ENCODE data around the gene ATP10A.

Gene ATP10A

GRCh38 chr15:25894371-25894902, 31.3 kb upstream of the ATP10A start (continued):
- TF ChIP-seq PATZ1 (CRISPR knock-in tag; IDR thresholded peaks at IDR 0.05; ENCODE audit: borderline replicate concordance) (no peak), GLIS3 (CRISPR knock-in tag; IDR thresholded peaks at IDR 0.05) (no peak), ARNTL (CRISPR knock-in tag; IDR thresholded peaks at IDR 0.05; ENCODE audit: borderline replicate concordance, low read depth) (no peak), ZNF565 (CRISPR knock-in tag; conservative IDR thresholded peaks at IDR 0.05; ENCODE audit: low read depth) (no peak)

- no peak for ATAC-seq
- TF ChIP-seq OSR1 (CRISPR knock-in tag; IDR thresholded peaks at IDR 0.05) (no peak), ESRRG (CRISPR knock-in tag; IDR thresholded peaks at IDR 0.05) (no peak), POU6F1 (CRISPR knock-in tag; IDR thresholded peaks at IDR 0.05; ENCODE audit: borderline replicate concordance, low read depth) (no peak), TCF4 (CRISPR knock-in tag; IDR thresholded peaks at IDR 0.05; ENCODE audit: borderline replicate concordance) (no peak), ZNF565 (CRISPR knock-in tag; conservative IDR thresholded peaks at IDR 0.05; ENCODE audit: low read depth) (no peak), GLIS3 (CRISPR knock-in tag; IDR thresholded peaks at IDR 0.05) (no peak), RARB (CRISPR knock-in tag; IDR thresholded peaks at IDR 0.05) (no peak), ARNTL (CRISPR knock-in tag; IDR thresholded peaks at IDR 0.05; ENCODE audit: borderline replicate concordance, low read depth) (no peak), ZNF8 (CRISPR knock-in tag; IDR thresholded peaks at IDR 0.05) (no peak), PATZ1 (CRISPR knock-in tag; IDR thresholded peaks at IDR 0.05; ENCODE audit: borderline replicate concordance) (no peak), BACH2 (CRISPR knock-in tag; IDR thresholded peaks at IDR 0.05; ENCODE audit: borderline replicate concordance) (no peak), ZNF70 (CRISPR knock-in tag; IDR thresholded peaks at IDR 0.05) (no peak), TOX (CRISPR knock-in tag; IDR thresholded peaks at IDR 0.05; ENCODE audit: borderline replicate concordance) (no peak), TSHZ2 (CRISPR knock-in tag; IDR thresholded peaks at IDR 0.05) (no peak), ISL1 (CRISPR knock-in tag; IDR thresholded peaks at IDR 0.05) (no peak), ZC3H10 (CRISPR knock-in tag; IDR thresholded peaks at IDR 0.05) (no peak), ZFP30 (CRISPR knock-in tag; IDR thresholded peaks at IDR 0.05) (no peak), CSDC2 (CRISPR knock-in tag; IDR thresholded peaks at IDR 0.05) (no peak)
Measured at GRCh38 chr15:25893596-25893995, 30.5 kb upstream of the ATP10A start.

- ATAC-seq: no peak
- TF ChIP-seq RARB (CRISPR knock-in tag; IDR thresholded peaks at IDR 0.05) (no peak), ZNF8 (CRISPR knock-in tag; IDR thresholded peaks at IDR 0.05) (no peak), CSRNP3 (CRISPR knock-in tag; IDR thresholded peaks at IDR 0.05) (no peak), OSR1 (CRISPR knock-in tag; IDR thresholded peaks at IDR 0.05) (no peak), TOX (CRISPR knock-in tag; IDR thresholded peaks at IDR 0.05; ENCODE audit: borderline replicate concordance) (no peak), CREB5 (CRISPR knock-in tag; IDR thresholded peaks at IDR 0.05; ENCODE audit: low read depth) (no peak), PATZ1 (CRISPR knock-in tag; IDR thresholded peaks at IDR 0.05; ENCODE audit: borderline replicate concordance) (no peak), TCF4 (CRISPR knock-in tag; IDR thresholded peaks at IDR 0.05; ENCODE audit: borderline replicate concordance) (no peak), CSDC2 (CRISPR knock-in tag; IDR thresholded peaks at IDR 0.05) (no peak), POU6F1 (CRISPR knock-in tag; IDR thresholded peaks at IDR 0.05; ENCODE audit: borderline replicate concordance, low read depth) (no peak), ESRRG (CRISPR knock-in tag; IDR thresholded peaks at IDR 0.05) (no peak)
Measured at GRCh38 chr15:25892126-25892525, 29.0 kb upstream of the ATP10A start.
